Measurements from ENCODE around the gene MARK2.

GRCh38 chr11:63944987-63945386 lies 106.1 kb downstream of the MARK2 start:
- TF ChIP-seq POLR2A (IDR thresholded peaks at IDR 0.05) = no peak
- no peak for TF ChIP-seq EP300 (IDR thresholded peaks at IDR 0.05)
- TF ChIP-seq, protein P1, sequence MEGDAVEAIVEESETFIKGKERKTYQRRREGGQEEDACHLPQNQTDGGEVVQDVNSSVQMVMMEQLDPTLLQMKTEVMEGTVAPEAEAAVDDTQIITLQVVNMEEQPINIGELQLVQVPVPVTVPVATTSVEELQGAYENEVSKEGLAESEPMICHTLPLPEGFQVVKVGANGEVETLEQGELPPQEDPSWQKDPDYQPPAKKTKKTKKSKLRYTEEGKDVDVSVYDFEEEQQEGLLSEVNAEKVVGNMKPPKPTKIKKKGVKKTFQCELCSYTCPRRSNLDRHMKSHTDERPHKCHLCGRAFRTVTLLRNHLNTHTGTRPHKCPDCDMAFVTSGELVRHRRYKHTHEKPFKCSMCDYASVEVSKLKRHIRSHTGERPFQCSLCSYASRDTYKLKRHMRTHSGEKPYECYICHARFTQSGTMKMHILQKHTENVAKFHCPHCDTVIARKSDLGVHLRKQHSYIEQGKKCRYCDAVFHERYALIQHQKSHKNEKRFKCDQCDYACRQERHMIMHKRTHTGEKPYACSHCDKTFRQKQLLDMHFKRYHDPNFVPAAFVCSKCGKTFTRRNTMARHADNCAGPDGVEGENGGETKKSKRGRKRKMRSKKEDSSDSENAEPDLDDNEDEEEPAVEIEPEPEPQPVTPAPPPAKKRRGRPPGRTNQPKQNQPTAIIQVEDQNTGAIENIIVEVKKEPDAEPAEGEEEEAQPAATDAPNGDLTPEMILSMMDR (IDR thresholded peaks at IDR 0.05) = no peak
